ENCODE data around the gene PTGER1.

DNA sequence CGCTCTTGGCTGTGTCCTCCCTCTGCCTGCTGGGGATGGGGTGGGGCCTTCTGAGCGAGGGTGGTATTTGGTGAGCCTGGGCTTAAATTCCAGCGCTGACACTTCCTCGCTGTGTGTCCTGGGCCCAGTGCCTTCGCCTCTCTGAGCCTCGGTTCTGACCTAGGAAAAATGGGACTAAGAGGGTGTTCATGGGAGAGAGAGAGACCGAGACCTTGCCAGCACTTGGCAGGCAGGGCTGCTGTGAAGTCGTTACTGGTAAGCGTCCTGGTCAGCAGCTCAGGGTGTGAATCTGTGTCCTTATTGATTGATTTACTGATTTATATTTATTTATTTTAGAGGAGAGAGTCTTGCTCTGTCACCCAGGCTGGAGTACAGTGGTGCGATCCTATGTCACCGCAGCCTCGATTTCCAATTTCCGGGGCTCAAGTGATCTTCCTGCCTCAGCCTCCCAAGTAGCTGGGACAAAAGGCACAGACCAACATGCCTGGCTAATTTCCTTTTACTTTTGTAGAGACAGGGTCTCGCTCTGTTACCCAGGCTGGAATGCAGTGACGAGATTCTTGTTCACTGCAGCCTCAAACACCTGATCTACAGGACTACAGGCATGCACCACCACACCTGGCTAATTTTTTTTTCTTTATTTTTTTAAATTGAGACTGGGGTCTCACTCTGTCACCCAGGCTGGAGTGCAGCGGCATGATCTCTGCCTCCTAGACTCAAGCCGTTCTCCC is 39.7 kb downstream of the PTGER1 start:
- TF ChIP-seq POLR2A (IDR thresholded peaks at IDR 0.05; ENCODE audit: low read length) (no peak), GATA1 (IDR thresholded peaks at IDR 0.05; ENCODE audit: low read depth, low read length) (no peak)
